ENCODE measurements around the gene HOXC9.

HOXC9 gene

DNA sequence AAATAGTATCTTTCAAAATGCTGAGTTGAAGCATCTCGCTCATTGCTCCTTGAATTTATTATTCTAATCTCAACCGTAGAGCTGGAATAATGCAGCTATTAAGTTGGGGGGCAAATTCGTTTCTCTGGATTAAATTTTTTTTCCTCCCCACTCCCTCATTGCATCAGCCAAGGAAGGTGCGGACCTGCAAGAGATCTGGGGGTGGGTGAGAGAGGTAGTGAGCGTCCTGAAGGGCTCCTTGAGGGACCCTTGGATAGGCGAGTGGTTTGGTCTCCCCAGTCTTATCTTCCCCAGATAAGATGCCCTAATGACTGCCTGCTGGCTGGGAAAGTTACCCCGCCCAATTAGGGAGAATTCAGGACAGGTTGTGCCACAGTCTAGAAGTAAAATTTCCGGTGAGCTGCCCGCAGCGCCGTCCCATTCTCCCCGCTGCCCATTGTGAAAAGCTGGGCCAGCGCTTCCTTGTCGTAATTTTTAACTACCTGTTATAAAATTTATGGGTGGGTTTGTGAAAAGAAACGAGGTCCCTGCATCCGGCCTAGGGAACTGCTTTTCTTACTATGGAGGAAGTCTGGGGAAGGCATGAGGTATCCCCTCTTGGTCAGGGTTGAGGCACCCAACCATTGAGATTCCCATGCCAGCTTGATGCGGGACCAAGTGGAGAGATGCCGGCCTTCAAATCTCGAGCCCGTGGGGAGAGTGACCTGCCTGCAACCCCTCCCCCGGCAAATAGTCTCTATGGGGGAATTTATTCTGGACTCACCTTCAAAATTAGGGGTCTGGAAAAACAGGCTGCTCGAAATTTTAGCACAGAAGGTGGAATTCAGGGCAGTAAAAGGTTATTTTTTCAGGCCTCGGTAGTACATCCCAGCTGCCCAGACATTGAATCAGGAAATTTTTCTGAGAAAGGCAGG is 15.3 kb downstream of the HOXC9 start:
- no peak for DNase-seq (ENCODE audit: low spot score)

DNA sequence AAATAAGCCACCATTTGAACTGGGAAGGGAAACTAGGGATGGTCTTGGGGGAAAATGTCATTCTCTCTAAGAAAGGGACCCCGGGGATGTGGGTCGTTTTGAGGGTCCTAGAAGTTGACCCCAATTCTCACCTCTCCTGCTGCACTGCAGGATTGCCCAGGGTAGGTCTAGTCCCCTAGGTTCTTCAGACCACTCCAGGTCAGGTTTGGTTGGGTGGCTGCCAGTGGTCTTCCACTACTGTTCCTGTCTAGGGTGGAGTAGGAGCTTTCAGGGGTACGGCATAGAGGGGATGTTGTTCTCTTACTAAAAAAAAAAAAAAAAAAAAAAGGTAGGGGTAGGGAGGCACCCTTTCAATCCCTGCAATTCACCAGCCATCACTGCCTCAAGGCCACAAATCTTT is 16.1 kb downstream of the HOXC9 start:
- no peak for DNase-seq (ENCODE audit: low spot score)

- DNase-seq (ENCODE audit: low spot score) = no peak
Measured at GRCh38 chr12:54016478-54016964, 16.6 kb downstream of the HOXC9 start.

GRCh38 chr12:54017027-54017788 is 17.2 kb downstream of the HOXC9 start:
- peak; percentile 81 for DNase-seq (ENCODE audit: low spot score)

DNA sequence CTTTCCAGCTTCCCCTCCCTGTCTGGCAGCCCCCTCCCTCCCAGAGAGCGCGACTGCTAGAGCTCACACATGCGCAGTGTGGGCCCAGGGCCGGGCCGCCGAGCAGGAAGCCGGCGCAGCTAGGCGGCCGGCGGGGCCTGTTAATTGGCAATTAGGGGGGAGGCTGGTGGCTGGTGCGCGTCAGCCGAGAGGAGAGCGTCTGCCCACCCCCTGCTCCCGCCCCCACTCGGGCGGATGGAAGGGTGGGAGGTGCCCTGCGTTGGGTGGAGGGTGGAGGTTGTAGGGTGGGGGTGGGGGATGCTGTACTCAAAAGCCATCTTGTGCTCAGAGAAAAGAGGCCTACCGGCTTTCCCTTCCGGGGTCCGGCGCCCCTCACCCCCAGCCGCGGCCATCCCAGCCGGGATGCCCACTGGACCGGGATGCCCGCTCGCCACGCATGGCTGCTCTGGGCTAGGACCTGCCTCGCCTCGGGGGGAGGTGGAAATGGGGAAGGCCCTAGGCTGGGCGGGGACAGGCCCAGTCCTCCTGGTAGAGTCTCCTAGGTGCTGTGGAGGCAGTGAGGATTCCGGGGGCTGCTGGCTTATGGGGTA is 18.0 kb downstream of the HOXC9 start:
- DNase-seq (ENCODE audit: low spot score) = peak; percentile 98

DNA sequence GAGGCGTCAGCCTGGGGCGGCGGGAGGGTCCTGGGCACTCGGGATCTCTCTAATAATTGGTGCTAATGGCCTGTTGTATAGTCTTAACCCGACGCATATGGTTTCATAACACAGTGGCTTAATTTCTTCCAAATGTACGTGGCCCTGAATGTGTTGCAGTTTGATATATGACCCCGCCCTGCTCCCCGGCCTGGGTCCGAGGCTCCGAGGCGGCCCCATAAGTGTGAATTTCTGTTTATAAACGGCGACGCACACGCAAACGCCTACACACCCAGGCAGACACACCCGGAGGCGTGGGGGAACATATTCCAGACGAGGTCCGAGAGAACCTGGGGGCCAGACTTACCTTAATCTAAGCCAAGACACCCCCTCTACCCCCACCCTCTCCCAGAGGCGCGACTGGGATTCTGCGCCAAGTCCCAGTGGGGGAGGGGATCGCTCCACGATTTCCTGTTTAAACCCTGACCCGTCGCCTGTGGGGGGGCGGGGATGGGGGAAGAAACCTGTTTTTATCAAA is 18.6 kb downstream of the HOXC9 start:
- no peak for DNase-seq (ENCODE audit: low spot score)

- no peak for DNase-seq (ENCODE audit: low spot score)
Measured at GRCh38 chr12:54019091-54019811, 19.3 kb downstream of the HOXC9 start.

GRCh38 chr12:54019924-54020590 is 20.1 kb downstream of the HOXC9 start:
- no peak for DNase-seq (ENCODE audit: low spot score)

DNA sequence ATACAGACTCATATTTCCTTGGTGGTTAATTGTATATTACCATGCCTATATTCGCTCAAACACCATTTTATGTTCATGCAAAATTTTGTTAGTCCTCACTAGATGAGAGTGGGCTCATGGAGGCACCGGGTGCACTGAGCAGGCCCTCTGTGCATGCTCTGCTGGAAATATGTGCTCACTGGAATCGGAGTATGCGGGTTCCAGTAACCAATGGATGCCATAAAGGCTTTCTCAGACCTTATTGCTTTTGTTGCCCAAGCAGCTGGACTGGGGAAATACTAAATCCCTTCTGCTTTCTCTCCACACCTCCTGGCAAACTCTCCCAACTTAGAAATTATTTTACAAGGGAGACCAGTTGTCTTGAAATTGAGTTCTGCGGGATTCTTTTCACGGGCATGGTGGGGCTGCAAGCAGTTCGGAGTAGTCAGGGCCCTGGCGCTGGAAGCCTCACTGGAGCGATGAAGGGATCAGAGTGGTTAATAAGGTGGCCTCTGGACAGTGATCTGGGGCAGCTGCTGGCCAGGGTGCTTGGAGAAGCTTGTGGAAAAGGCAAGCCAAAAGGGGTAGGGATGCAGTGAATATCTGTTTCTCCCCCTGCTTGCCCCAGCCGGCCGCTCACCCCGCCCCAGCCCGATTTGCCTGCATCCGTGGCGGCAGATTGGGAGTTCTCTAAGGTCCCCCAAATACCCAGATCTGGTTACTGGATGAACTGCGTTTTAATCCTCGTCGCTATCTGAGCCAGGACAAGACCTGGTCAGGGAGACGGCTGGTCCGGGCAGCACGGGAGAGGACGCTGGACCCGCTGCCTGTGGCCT is 20.8 kb downstream of the HOXC9 start:
- no peak for DNase-seq (ENCODE audit: low spot score)

DNA sequence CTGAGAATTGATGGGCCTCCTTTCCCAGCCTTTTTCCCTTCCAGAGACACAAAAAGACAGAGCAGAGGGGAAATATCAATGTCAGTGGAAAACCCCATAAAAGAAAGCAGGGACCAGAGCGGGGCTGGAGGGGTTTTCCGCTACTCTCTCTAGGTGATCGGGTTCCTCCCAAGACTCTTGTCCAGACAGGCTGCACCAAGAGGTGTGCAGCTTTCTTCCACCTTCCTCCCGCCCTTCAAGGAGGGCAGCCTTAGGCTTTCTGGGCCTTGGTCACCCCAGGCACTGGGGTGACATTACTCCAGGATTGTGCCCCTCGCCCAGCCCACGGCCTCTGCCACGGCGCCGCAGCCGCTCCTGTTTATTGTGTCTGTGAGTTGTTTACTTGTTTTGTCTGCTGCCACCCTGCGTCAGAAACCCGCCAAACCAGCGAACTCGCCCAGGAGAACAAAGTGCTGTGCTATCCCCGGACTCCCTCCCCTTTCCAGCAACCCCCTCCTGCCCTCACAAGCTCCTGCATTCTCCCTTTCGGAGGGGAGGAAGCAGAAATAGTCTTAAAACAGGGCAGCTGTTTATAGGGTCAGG is 21.6 kb downstream of the HOXC9 start:
- DNase-seq (ENCODE audit: low spot score) = no peak

DNA sequence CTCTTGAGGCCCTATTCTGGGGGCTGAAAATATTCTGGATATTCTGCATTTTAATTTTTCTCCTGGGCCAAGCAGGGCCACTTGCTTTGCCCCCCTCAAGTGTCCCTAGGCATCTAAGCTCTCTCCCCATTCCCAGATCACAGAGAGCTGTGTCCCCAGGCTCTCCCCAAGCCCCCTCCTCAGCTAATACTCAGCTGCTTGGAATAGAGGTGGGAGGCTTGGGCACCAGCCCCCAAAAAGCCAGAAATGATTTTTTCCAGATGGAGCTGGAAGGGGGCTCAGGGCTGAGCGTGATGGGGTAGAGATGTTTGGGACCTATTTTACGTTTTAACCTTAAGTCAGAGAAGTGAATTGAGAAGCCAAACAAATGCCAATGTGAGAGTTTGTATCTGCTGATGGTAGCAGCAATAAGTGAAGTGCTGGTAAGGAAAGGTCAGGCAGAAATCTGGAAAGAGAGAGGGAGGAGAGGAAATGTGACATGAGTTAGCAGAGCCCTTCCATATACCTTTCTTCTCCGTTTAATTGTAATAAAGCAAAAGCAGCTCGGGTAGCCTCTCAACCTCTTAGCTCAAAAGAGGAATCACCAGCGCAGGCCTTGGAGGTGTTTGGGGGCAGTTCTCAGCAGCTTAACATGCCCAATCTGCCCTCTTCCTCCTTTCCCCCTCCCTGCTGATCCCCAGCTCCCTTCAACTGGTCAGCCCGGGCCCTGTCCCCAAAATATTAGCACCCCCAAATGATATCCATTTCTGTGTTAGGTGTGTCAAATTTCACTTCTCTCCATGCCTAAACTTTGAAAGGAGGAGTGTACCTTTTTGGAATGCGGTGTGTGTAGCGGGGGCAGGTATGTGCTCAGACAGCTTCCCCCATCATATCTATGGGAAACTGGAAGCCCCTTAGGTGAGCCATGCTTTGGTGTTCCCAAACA is 23.3 kb downstream of the HOXC9 start:
- no peak for DNase-seq (ENCODE audit: low spot score)

GRCh38 chr12:54024127-54024526 is 24.2 kb downstream of the HOXC9 start:
- no peak for DNase-seq (ENCODE audit: low spot score)

DNA sequence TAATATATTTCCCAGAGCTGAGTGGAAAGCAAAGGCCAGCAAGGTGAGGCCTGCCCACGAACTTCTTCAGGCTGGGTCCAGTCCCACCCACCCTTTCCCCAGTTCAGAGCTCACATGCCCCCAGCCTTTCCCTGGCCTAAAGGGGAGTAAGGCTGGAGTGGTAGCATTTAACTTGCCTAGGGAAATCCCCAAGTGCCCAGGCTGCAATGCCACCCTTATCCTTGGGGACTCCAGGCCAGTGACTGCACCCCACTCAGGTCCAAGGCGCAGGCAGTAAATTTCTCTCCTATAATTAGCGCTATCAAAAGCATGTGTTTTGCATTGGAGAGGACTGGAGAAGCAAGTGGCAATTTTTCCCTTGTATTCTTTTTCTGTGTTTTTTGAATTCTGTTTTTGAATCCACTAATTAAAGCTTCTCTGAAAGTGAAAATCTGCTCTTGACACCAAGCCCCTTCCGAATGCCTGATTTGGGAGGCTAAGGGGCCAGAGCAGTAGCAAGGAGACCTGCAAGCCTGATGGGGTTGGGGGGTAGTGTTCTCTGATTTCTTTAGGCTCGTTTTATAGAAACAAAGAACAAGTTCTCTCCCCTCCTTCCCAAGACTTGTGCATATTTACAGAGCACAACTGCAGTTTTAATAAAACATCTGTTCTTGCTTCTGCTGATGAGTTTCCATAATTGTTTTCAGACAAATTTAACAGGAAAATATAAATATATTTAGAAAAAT is 24.8 kb downstream of the HOXC9 start:
- no peak for DNase-seq (ENCODE audit: low spot score)

DNA sequence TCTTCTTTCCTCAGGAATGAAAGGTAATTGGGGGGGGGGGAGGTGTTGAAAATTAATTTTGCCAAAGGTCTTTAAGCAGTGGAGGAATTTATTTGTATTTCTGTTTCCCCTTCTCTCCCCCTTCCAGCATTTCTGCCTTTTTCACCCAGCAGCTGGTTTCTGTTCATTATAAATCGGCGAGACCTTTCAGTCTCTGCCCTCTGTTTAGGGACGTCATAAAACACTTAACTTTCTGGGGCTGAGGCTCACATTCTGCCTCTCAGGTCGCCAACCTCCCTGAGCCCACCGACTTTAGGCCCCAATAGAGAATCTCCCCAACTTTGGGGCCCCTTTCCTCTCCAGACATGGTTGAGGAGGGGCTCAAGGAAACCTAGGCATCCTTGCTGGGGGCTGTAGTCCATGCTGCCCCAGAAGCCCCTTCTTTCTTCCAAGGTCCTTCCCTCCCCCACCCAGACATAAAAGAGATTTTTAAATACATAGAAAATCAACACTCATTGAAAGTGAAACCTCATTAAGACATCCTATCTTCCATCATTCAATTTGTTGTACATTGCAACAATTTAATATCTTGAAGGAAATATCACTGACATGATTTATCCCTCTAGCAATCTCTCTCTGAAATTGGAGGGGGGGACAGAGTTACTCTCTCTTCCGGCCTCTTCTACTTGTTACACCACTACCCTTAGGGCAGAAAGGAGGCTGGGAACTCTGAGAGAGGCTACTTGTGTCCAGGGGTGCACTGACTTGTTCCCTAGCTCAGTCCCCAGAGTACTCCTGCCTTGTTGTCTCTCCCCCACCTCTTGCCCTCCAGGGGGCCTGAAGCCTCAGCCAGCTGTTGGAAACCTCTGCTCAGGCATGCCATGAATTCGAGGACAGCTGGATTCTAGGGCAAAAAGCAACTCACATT is 25.8 kb downstream of the HOXC9 start:
- DNase-seq (ENCODE audit: low spot score) = no peak

GRCh38 chr12:54026640-54027441 is 26.9 kb downstream of the HOXC9 start:
- DNase-seq (ENCODE audit: low spot score) = no peak

- DNase-seq (ENCODE audit: low spot score) = no peak
Measured at GRCh38 chr12:54027442-54027786, 27.5 kb downstream of the HOXC9 start.

Data from HuH-7.5 (cell line).